NCI-H226 (cell line): ENCODE measurements around the gene IFI27.

Experiments
- DNase-seq: peaks from one replicate; pipeline ENCODE4 v3.0.0-alpha.2; 2015

IFI27 gene

GRCh38 chr14:94158239-94158883 is 47.8 kb downstream of the IFI27 start:
- DNase-seq: no peak

GRCh38 chr14:94161058-94161457 is 50.5 kb downstream of the IFI27 start:
- no peak for DNase-seq

- DNase-seq: no peak
Measured at GRCh38 chr14:94161981-94162380, 51.4 kb downstream of the IFI27 start.

GRCh38 chr14:94162466-94162865 is 51.9 kb downstream of the IFI27 start:
- no peak for DNase-seq

GRCh38 chr14:94163796-94164195 is 53.3 kb downstream of the IFI27 start:
- DNase-seq: no peak

- DNase-seq: no peak
Measured at GRCh38 chr14:94164685-94165431, 54.3 kb downstream of the IFI27 start.

GRCh38 chr14:94165744-94166143 is 55.2 kb downstream of the IFI27 start:
- no peak for DNase-seq
